Neural progenitor cell (in vitro differentiated cells): ENCODE measurements around the gene VPS33B. TPM values are rescaled to one million over a fixed set of nuclear protein-coding genes. Genes with fewer than 3 reads are reported as not detected.

Source experiments
- DNase-seq: peaks from one replicate; pipeline ENCODE4 v3.0.0-alpha.2; 2016; ENCODE audit warnings: low spot score
- H2AFZ ChIP-seq: fragments of 200-600 bp; sonication (generic); replicated peaks from 2 replicates; pipeline ENCODE4 v1.6.1; 2016; ENCODE audit warnings: antibody characterized with exemption
- H3F3A ChIP-seq: fragments of 200-600 bp; sonication (generic); 2 replicates; pipeline ENCODE4 v1.6.1; 2016; ENCODE audit warnings: antibody characterized with exemption, low read depth
- H3K27ac ChIP-seq: fragments of 200-600 bp; sonication (generic); 2 replicates; pipeline ENCODE4 v1.5.1; 2016; ENCODE audit warnings: mild to moderate bottlenecking
- H3K27me3 ChIP-seq: fragments of 200-600 bp; sonication (generic); 2 replicates; pipeline ENCODE4 v1.6.1; 2016; ENCODE audit warnings: mild to moderate bottlenecking, moderate library complexity
- H3K36me3 ChIP-seq: fragments of 200-600 bp; sonication (generic); 2 replicates; pipeline ENCODE4 v1.5.1; 2016
- H3K4me1 ChIP-seq: fragments of 200-600 bp; sonication (generic); 2 replicates; pipeline ENCODE4 v1.6.1; 2016; ENCODE audit warnings: mixed run types
- H3K4me2 ChIP-seq: fragments of 200-600 bp; sonication (generic); 2 replicates; pipeline ENCODE4 v1.6.1; 2016
- H3K4me3 ChIP-seq: fragments of 200-600 bp; sonication (generic); 2 replicates; pipeline ENCODE4 v1.5.1; 2016
- H3K79me2 ChIP-seq: fragments of 200-600 bp; sonication (generic); 2 replicates; pipeline ENCODE4 v1.6.1; 2016; ENCODE audit warnings: low read depth
- H3K9ac ChIP-seq: fragments of 200-600 bp; sonication (generic); 2 replicates; pipeline ENCODE4 v1.6.1; 2016
- H3K9me3 ChIP-seq: fragments of 200-600 bp; sonication (generic); 2 replicates; pipeline ENCODE4 v1.5.1; 2016; ENCODE audit warnings: low read depth
- H4K20me1 ChIP-seq: fragments of 200-600 bp; sonication (generic); 2 replicates; pipeline ENCODE4 v1.6.1; 2016; ENCODE audit warnings: low read depth
- H3K27ac Mint-ChIP-seq: 3 replicates; pipeline ENCODE4 v1.8.0; 2021; ENCODE audit warnings: mixed read lengths
- H3K27me3 Mint-ChIP-seq: 2 replicates; pipeline ENCODE4 v1.8.0; 2022; ENCODE audit warnings: low read depth, mild to moderate bottlenecking, inconsistent platforms, moderate library complexity, mixed read lengths; ENCODE audit not compliant: insufficient read depth
- H3K36me3 Mint-ChIP-seq: 3 replicates; pipeline ENCODE4 v1.8.0; 2021; ENCODE audit warnings: mixed read lengths
- H3K4me1 Mint-ChIP-seq: 3 replicates; pipeline ENCODE4 v1.8.0; 2021; ENCODE audit warnings: mixed read lengths
- H3K4me3 Mint-ChIP-seq: 3 replicates; pipeline ENCODE4 v1.8.0; 2021; ENCODE audit warnings: mild to moderate bottlenecking, moderate library complexity, mixed read lengths
- H3K9me3 Mint-ChIP-seq: 3 replicates; pipeline ENCODE4 v1.8.0; 2020; ENCODE audit warnings: mixed read lengths
- CTCF ChIP-seq: fragments of 200-600 bp; sonication (generic); IDR thresholded peaks from 2 replicates; pipeline ENCODE4 v1.5.1; 2017; ENCODE audit warnings: antibody characterized with exemption, mild to moderate bottlenecking
- EZH2 ChIP-seq: fragments of 200-600 bp; sonication (generic); IDR thresholded peaks from 2 replicates; pipeline ENCODE4 v1.6.1; 2017; ENCODE audit warnings: antibody characterized with exemption, mild to moderate bottlenecking, moderate library complexity
- EZH2phosphoT487 ChIP-seq: fragments of 200-600 bp; sonication (generic); IDR thresholded peaks from 2 replicates; pipeline ENCODE4 v1.6.1; 2017; ENCODE audit warnings: antibody characterized with exemption
- total RNA-seq: library from RNA; depleted of rRNA; stranded (reverse); fragments of >200 nt; gene quantifications from 2 replicates; pipeline ENCODE4 v1.2.3, GENCODE V29; 2015; ENCODE audit warnings: low replicate concordance

Gene VPS33B
- total RNA-seq, 1 donor from 2014 or later: 13.9 TPM

GRCh38 chr15:90981681-90982080 lies 40.7 kb downstream of the VPS33B start:
- no peaks in the 10 kb centered on the region for H3K27me3 ChIP-seq
- peaks cover 32% of the 10 kb centered on the region for H3K79me2 ChIP-seq
- no peak overlapping the region for H3K27ac ChIP-seq
- H3K36me3 Mint-ChIP-seq: peaks cover 43% of the 10 kb centered on the region
- no peak overlapping the region for H2AFZ ChIP-seq
- no peaks in the 10 kb centered on the region for H3K9me3 Mint-ChIP-seq
- no peak overlapping the region for H3K4me3 Mint-ChIP-seq
- TF ChIP-seq EZH2phosphoT487 (no peak), EZH2 (no peak), CTCF (no peak)
- H3K27ac Mint-ChIP-seq: no peak overlapping the region
- peaks cover 5% of the 10 kb centered on the region for H3K27me3 Mint-ChIP-seq
- H3K4me3 ChIP-seq: no peak overlapping the region
- no peaks in the 10 kb centered on the region for H3K4me1 Mint-ChIP-seq
- H3K4me1 ChIP-seq: no peaks in the 10 kb centered on the region
- no peak overlapping the region for H3K9ac ChIP-seq
- H4K20me1 ChIP-seq: peaks cover 29% of the 10 kb centered on the region
- DNase-seq: no peak
- no peaks in the 10 kb centered on the region for H3K9me3 ChIP-seq
- H3K36me3 ChIP-seq: peaks cover 11% of the 10 kb centered on the region
- no peak overlapping the region for H3K4me2 ChIP-seq
- H3F3A ChIP-seq: peaks cover 7% of the 10 kb centered on the region

- H3K27me3 Mint-ChIP-seq: peaks cover 2% of the 10 kb centered on the region
- Histone ChIP-seq H3K79me2 (peaks cover 11% of the 10 kb centered on the region), H3K27me3 (no peaks in the 10 kb centered on the region), H3K4me1 (no peaks in the 10 kb centered on the region), H3K9me3 (no peaks in the 10 kb centered on the region), H3K36me3 (peaks cover 20% of the 10 kb centered on the region), H3K9ac (no peak overlapping the region), H3K4me2 (no peak overlapping the region), H3K27ac (no peak overlapping the region), H3F3A (peaks cover 7% of the 10 kb centered on the region), H2AFZ (no peak overlapping the region), H3K4me3 (no peak overlapping the region), H4K20me1 (peaks cover 8% of the 10 kb centered on the region)
- no peaks in the 10 kb centered on the region for H3K4me1 Mint-ChIP-seq
- no peak overlapping the region for H3K27ac Mint-ChIP-seq
- H3K36me3 Mint-ChIP-seq: peaks cover 51% of the 10 kb centered on the region
- DNase-seq: no peak
- H3K4me3 Mint-ChIP-seq: no peak overlapping the region
- H3K9me3 Mint-ChIP-seq: no peaks in the 10 kb centered on the region
- TF ChIP-seq EZH2: no peak
- no peak for TF ChIP-seq CTCF
- no peak for TF ChIP-seq EZH2phosphoT487
Measured at GRCh38 chr15:90979582-90979981, 42.8 kb downstream of the VPS33B start.

- H3K9ac ChIP-seq: no peak overlapping the region
- no peaks in the 10 kb centered on the region for H3K27me3 ChIP-seq
- Mint-ChIP-seq H3K36me3 (peaks cover 48% of the 10 kb centered on the region), H3K9me3 (no peaks in the 10 kb centered on the region), H3K27me3 (no peaks in the 10 kb centered on the region), H3K27ac (no peak overlapping the region), H3K4me1 (no peaks in the 10 kb centered on the region), H3K4me3 (no peak overlapping the region)
- H3K9me3 ChIP-seq: no peaks in the 10 kb centered on the region
- peaks cover 2% of the 10 kb centered on the region for H3F3A ChIP-seq
- DNase-seq: no peak
- no peak overlapping the region for H3K4me2 ChIP-seq
- TF ChIP-seq EZH2 (no peak), EZH2phosphoT487 (no peak), CTCF (no peak)
- no peaks in the 10 kb centered on the region for H4K20me1 ChIP-seq
- no peak overlapping the region for H3K27ac ChIP-seq
- H3K79me2 ChIP-seq: no peaks in the 10 kb centered on the region
- peaks cover 17% of the 10 kb centered on the region for H3K36me3 ChIP-seq
- H2AFZ ChIP-seq: no peak overlapping the region
- no peaks in the 10 kb centered on the region for H3K4me1 ChIP-seq
- no peak overlapping the region for H3K4me3 ChIP-seq
Measured at GRCh38 chr15:90974216-90974615, 48.2 kb downstream of the VPS33B start.
